K562 (cell line): Measurements from ENCODE around the gene CELA1. TPM values are rescaled to one million over a fixed set of nuclear protein-coding genes. Genes with fewer than 3 reads are reported as not detected.
A peak's percentile ranks its signal among the peaks of the same experiment; 100 is the strongest.

ENCODE experiments used
- ATAC-seq: fragments of 200-7000 bp; cut with Tn5 transposase; 3 replicates; pipeline ENCODE4 v1.9.1; 2020; ENCODE audit warnings: moderate library complexity
- BruUV-seq: library from RNA; stranded (reverse); fragments of 400-500 nt; replicated peaks from 2 replicates; lab custom pipeline; 2021; lab: Mats Ljungman, UMichigan
- CTCF ChIA-PET: fragments of 300-600 bp; formaldehyde crosslinking; extraction: SDS; loops from one replicate; lab custom pipeline; 2021; ENCODE audit warnings: low intra/inter-chr PET ratio; lab: Yijun Ruan, JAX
- POLR2A ChIA-PET: fragments of 300-600, 350-650 bp; sonication (Branson Sonifier 250); formaldehyde crosslinking; extraction: SDS; loops from one replicate; lab custom pipeline; 2021; ENCODE audit warnings: antibody characterized with exemption, inconsistent platforms; lab: Yijun Ruan, JAX
- DNase-seq, 4 experiments: peaks; one replicate each; pipeline versions ENCODE4 v3.0.0 to v3.0.0-alpha.2; 2011 to 2018; ENCODE audit warnings: low spot score in 3 of 4, mixed read lengths in 3 of 4; ENCODE audit errors: extremely low read depth in 1 of 4
- FAIRE-seq: peaks from 2 replicates; lab custom pipeline; 2011; peaks lifted over from hg19 to GRCh38; lab: Jason Lieb, UNC
- H2AFZ ChIP-seq: 2 replicates; pipeline ENCODE4 v1.6.0; 2011; ENCODE audit warnings: low read depth, low read length, control low read depth, inconsistent platforms
- H3K27ac ChIP-seq: fragments of 200-600 bp; 3 replicates; pipeline ENCODE4 v1.8.0; 2011; ENCODE audit warnings: low read depth, mild to moderate bottlenecking, control low read depth, inconsistent platforms, low read length, moderate library complexity, mixed read lengths; ENCODE audit errors: extremely low read depth
- H3K27me3 ChIP-seq, 2 experiments: fragments of 300-600 bp in 1 of 2; 2 replicates in 1 of 2; 3 replicates in 1 of 2; pipeline versions ENCODE4 v1.6.0 to v1.8.0; 2011; ENCODE audit warnings: inconsistent platforms in 2 of 2, low read length in 2 of 2, mild to moderate bottlenecking in 1 of 2, mixed read lengths in 1 of 2, moderate library complexity in 1 of 2; ENCODE audit not compliant: control insufficient read depth in 2 of 2, insufficient read depth in 2 of 2
- H3K36me3 ChIP-seq: fragments of 300-600 bp; 3 replicates; pipeline ENCODE4 v1.8.0; 2011; ENCODE audit warnings: mild to moderate bottlenecking, low read length, inconsistent platforms; ENCODE audit not compliant: control insufficient read depth, insufficient read depth
- H3K4me1 ChIP-seq, 2 experiments: fragments of 200-600 bp in 1 of 2; replicated peaks in 1 of 2; 2 replicates in 1 of 2; 3 replicates in 1 of 2; pipeline versions ENCODE4 v1.5.1 to v1.8.0; 2011; ENCODE audit warnings: inconsistent platforms in 2 of 2, low read length in 2 of 2, mild to moderate bottlenecking in 1 of 2, mixed read lengths in 1 of 2, moderate library complexity in 1 of 2; ENCODE audit not compliant: control insufficient read depth in 2 of 2, insufficient read depth in 2 of 2
- H3K4me2 ChIP-seq: 2 replicates; pipeline ENCODE4 v1.6.1; 2011; ENCODE audit warnings: low read length, control low read depth, inconsistent platforms, mixed read lengths; ENCODE audit not compliant: insufficient read depth
- H3K4me3 ChIP-seq: fragments of 200-600 bp; sonication (generic), shearing (Covaris generic); 2 replicates; pipeline ENCODE4 v1.5.1; 2016; ENCODE audit warnings: control low read depth, inconsistent platforms
- H3K79me2 ChIP-seq: fragments of 200-600 bp; 3 replicates; pipeline ENCODE4 v1.8.0; 2011; ENCODE audit warnings: low read length, inconsistent platforms; ENCODE audit not compliant: control insufficient read depth, insufficient read depth
- H3K9ac ChIP-seq, 2 experiments: 2 replicates each; pipeline versions ENCODE4 v1.6.0 to v1.6.1; 2011; ENCODE audit warnings: low read depth in 2 of 2, low read length in 2 of 2, control low read depth in 1 of 2, inconsistent platforms in 1 of 2, mild to moderate bottlenecking in 1 of 2, mixed read lengths in 1 of 2; ENCODE audit not compliant: insufficient read depth in 1 of 2
- H3K9me1 ChIP-seq: one replicate; pipeline ENCODE4 v1.6.0; 2011; ENCODE audit warnings: inconsistent platforms, mild to moderate bottlenecking, low read length, moderate library complexity; ENCODE audit not compliant: control insufficient read depth, insufficient read depth
- H3K9me3 ChIP-seq: replicated peaks from 2 replicates; pipeline ENCODE4 v1.5.1; 2011; ENCODE audit warnings: low read depth, low read length, inconsistent platforms; ENCODE audit not compliant: control insufficient read depth, insufficient read depth
- H4K20me1 ChIP-seq: replicated peaks from 2 replicates; pipeline ENCODE4 v1.6.1; 2011; ENCODE audit warnings: low read length, inconsistent platforms, mixed read lengths; ENCODE audit not compliant: control insufficient read depth, insufficient read depth
- FOXJ2 ChIP-seq: fragments of 200-800 bp; sonication (Bioruptor generic); IDR thresholded peaks from 2 replicates; pipeline ENCODE4 v1.6.1; 2016; ENCODE audit warnings: missing genetic modification characterization, missing compliant biosample characterization
- HDAC2 ChIP-seq: fragments of 450-650 bp; IDR thresholded peaks from 2 replicates; pipeline ENCODE4 v1.6.1; 2016; ENCODE audit warnings: mild to moderate bottlenecking
- HDAC6 ChIP-seq: IDR thresholded peaks from 2 replicates; pipeline ENCODE4 v1.6.1; 2012; ENCODE audit warnings: low read depth, mild to moderate bottlenecking, control low read depth, inconsistent platforms, low read length, moderate library complexity
- MYNN ChIP-seq, 2 experiments: sonication (generic); formaldehyde crosslinking in 1 of 2; IDR thresholded peaks; 2 replicates each; pipeline versions ENCODE4 v1.5.0 to v1.6.1; 2016 to 2020; ENCODE audit warnings: antibody characterized with exemption in 1 of 2, missing genetic modification reagents in 1 of 2
- NELFE ChIP-seq: IDR thresholded peaks from 2 replicates; pipeline ENCODE4 v1.6.1; 2011; ENCODE audit warnings: mild to moderate bottlenecking; ENCODE audit not compliant: insufficient read depth, insufficient read length
- PHF8 ChIP-seq: fragments of 200-600 bp; sonication (generic); IDR thresholded peaks from 2 replicates; pipeline ENCODE4 v1.6.1; 2012; ENCODE audit warnings: mixed run types, mild to moderate bottlenecking, inconsistent platforms, low read length, moderate library complexity, borderline replicate concordance
- RBBP5 ChIP-seq: fragments of 200-600 bp; sonication (generic); IDR thresholded peaks from 2 replicates; pipeline ENCODE4 v1.6.1; 2012; ENCODE audit warnings: borderline replicate concordance, mild to moderate bottlenecking, low read length, control low read depth, inconsistent platforms; ENCODE audit not compliant: insufficient read depth, poor library complexity, severe bottlenecking
- SNAPC5 ChIP-seq: fragments of 250-450 bp; sonication (Bioruptor Pico); IDR thresholded peaks from 2 replicates; pipeline ENCODE4 v1.8.0; 2021; ENCODE audit warnings: moderate library complexity, mild to moderate bottlenecking, inconsistent platforms
- ZBTB26 ChIP-seq: fragments of 450-650 bp; formaldehyde crosslinking; IDR thresholded peaks from 2 replicates; pipeline ENCODE4 v1.4.0; 2022; ENCODE audit warnings: missing genetic modification characterization
- ZNF512 ChIP-seq: IDR thresholded peaks from 2 replicates; pipeline ENCODE4 v1.6.1; 2016; ENCODE audit warnings: missing genetic modification characterization, missing compliant biosample characterization
- WGBS: fragments of 100-300 bp; shearing (Covaris generic); methylation state at CpG from one replicate; pipeline ENCODE4 v1.1.6; 2016; ENCODE audit warnings: low coverage, mixed read lengths; ENCODE audit not compliant: insufficient coverage; ENCODE audit errors: missing lambda C conversion rate; 5-methylcytosine and 5-hydroxymethylcytosine counted together
- in situ Hi-C: fragments of 300-500 bp; cut with MboI; formaldehyde crosslinking; loops from 4 replicates; pipeline ENCODE4 v1.15.0; 2018; ENCODE audit warnings: inconsistent platforms, mixed read lengths
- intact Hi-C: fragments of 100-400 bp; cut with micrococcal nuclease; formaldehyde crosslinking; loops from 2 replicates; pipeline ENCODE4 v1.14.2; 2022
- polyA plus RNA-seq, 8 experiments: library from polyadenylated mRNA; depleted of rRNA in 4 of 8; stranded (reverse) in 5 of 8; unstranded in 3 of 8; fragments of >200 nt; fragmentation: Nextera tagmentation in 2 of 8; fragmentation: Illumina TruSeq in 1 of 8; extraction: Ambion mirVana in 2 of 8; extraction: Trizol in 1 of 8; gene quantifications; 2 replicates each; pipeline versions ENCODE4 v1.2.1 to v1.2.3, GENCODE V29; 2011 to 2014; ENCODE audit warnings: inconsistent platforms in 1 of 8, missing spikeins in 1 of 8
- total RNA-seq, 7 experiments: library from RNA; depleted of rRNA in 6 of 7; stranded (reverse); fragments of >200 nt in 6 of 7; fragmentation: Illumina TruSeq in 2 of 7; extraction: Trizol in 2 of 7; gene quantifications; 2 replicates each; pipeline versions ENCODE4 v1.2.1 to v1.2.3, GENCODE V29; 2011 to 2021; ENCODE audit warnings: low replicate concordance in 1 of 7

CELA1 gene
- total and polyA plus RNA-seq, 9 of the 15 experiments (the other 6 are each of a cell fraction or from before 2014, with no cell fraction given), result 0.06 to 0.27 (median 0.22) TPM; not detected in 6

- no peak for TF ChIP-seq HDAC2
- no peak for TF ChIP-seq RBBP5
Observed at GRCh38 chr12:51343201-51343600, 3.3 kb downstream of the CELA1 start (continued).

- WGBS, result 76% methylated on average over 9 of the region's 10 CpGs
- H3K4me2 ChIP-seq, result no peak overlapping the region
- CTCF ChIA-PET, result interaction anchor here (0.7 to 2.6 kb wide), 5 partner anchors 73 to 1209 kb away, joined by 3 to 34 read pairs (median 5); partner anchors contain the start of gene SMAGP
Observed at GRCh38 chr12:51342416-51342815, 4.1 kb downstream of the CELA1 start.

More at GRCh38 chr12:51342416-51342815, 4.1 kb downstream of the CELA1 start:
- H3K79me2 ChIP-seq, result no peaks in the 10 kb centered on the region
- no peaks in the 10 kb centered on the region for H3K9me3 ChIP-seq
- no TSS peak for BruUV-seq
- in situ Hi-C loops (loop anchor here (5.0 kb wide), 1 partner anchor 75 kb away; no protein-coding TSS in a partner anchor), intact Hi-C loops (loop anchor here (5.0 kb wide), 3 partner anchors 35 to 575 kb away; no protein-coding TSS in a partner anchor)
- H3K36me3 ChIP-seq, result no peaks in the 10 kb centered on the region
- FAIRE-seq (peak; percentile 15), ATAC-seq (no peak), DNase-seq (no peak)
- H3K27me3 ChIP-seq, result no peaks in the 10 kb centered on the region
- peak overlapping the region; percentile 25; the same call in 1 of the 2 replicates for H2AFZ ChIP-seq
- TF ChIP-seq FOXJ2 (tag) (no peak), ZBTB26 (CRISPR knock-in tag) (no peak), MYNN (IDR thresholded peaks at IDR 0.05) (no peak), MYNN (CRISPR knock-in tag; IDR thresholded peaks at IDR 0.05) (no peak), SNAPC5 (CRISPR knock-in tag) (no peak), HDAC6 (no peak), ZNF512 (tag) (no peak), NELFE (no peak), PHF8 (no peak)
- H3K9me1 ChIP-seq, result no peaks in the 10 kb centered on the region
- POLR2A ChIA-PET, result interaction anchor here (1.0 to 1.2 kb wide), 2 partner anchors 259 to 294 kb away, joined by 3 to 4 read pairs; partner anchors contain the start of gene CSRNP2
- peak overlapping the region in 1 of 2 experiments; percentile 78; a peak in 1 of 4 replicates for H3K9ac ChIP-seq
- peaks cover 10 to 14% of the 10 kb centered on the region in 2 experiments; a peak in 4 of 5 replicates for H3K4me1 ChIP-seq
- H3K27ac ChIP-seq, result no peak overlapping the region
- no peaks in the 10 kb centered on the region for H4K20me1 ChIP-seq
- H3K4me3 ChIP-seq, result no peak overlapping the region
